ENCODE measurements around the gene STMN3.
A peak's percentile ranks its signal among the peaks of the same experiment; 100 is the strongest.

The STMN3 gene

DNA sequence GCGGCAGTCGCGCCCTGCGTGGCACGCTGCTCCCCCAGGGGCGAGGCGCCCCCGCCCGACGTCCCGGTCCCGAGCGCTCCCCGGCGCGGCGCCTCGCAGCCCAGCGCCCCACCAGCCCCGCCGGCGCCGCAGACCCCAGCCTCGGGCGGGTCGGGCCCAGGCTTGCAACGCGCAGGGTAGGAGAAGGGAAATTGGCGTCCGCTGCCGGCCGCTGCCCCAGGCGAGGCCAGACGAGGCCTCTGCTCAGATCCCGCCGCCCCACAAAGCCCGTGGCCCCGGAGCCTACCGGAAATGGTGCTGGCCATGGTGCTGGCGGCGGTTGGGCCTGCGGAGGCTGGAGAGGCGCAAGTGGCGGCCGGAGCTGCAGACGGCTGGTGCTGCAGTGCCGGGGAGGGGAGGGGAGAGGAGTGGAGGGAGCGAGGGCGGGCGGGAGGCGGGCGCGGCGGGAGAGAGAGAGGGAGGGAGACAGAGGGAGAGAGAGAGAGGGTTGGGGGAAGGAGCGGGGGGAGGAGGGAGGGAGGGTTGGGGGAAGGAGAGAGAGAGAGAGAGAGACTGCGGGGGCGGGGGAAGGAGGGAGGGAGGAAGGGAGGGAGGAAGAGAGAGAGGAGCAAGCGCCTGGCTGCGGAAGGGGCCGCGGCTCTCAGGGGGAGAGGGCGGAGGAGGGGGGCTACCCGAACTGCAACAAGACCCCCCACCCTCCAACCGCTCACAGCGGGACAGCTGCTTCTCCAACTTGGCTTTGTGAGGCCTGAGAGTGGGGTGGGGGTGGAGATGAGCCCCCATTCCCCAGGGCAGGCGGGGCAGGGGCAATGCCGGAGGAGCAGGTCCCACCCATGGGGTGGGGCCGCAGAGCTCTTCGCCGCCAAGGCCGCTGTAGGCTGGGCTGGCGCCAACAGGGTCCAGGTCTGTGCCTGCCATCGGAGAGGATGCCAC is at the start of gene STMN3:
TSS of gene STMN3 (minus strand) at position 384 of the 933 bp plus-strand sequence. CDS start at position 305, 79 bp downstream.
- DNase-seq (ENCODE audit: extremely low spot score, insufficient read length, low read depth) (peak; percentile 46), FAIRE-seq (no peak)

DNA sequence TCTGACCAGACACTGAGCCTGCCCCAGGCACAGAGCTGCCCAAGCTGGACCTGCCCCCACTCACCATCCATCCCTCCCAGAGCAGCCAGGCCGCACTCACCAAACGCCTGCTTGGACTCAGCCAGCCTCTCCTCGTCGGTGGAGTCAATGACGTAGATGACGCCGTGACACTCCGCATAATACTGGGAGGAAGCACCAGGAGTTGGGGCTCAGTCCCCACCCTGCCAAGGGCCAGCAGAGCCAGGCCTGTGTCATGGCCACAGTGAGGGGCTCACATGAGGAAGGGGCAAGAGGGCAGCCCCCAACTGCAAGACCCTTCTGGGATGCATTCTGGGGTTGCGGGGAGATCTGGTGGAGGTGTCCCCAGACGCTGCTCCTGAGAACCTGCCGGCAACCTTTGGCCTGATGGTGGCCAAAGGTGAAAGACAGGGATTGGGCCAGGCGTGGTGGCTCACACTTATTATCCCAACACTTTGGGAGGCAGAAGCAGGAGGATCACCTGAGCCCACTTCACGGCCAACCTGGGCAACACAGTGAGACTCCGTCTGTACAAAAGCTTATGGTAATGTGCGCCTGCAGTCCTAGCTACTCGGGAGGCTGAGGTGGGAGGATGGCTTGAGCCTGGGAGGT is 48.9 kb upstream of the STMN3 start:
- DNase-seq (ENCODE audit: extremely low spot score, insufficient read length, low read depth) (no peak), FAIRE-seq (no peak)

DNA sequence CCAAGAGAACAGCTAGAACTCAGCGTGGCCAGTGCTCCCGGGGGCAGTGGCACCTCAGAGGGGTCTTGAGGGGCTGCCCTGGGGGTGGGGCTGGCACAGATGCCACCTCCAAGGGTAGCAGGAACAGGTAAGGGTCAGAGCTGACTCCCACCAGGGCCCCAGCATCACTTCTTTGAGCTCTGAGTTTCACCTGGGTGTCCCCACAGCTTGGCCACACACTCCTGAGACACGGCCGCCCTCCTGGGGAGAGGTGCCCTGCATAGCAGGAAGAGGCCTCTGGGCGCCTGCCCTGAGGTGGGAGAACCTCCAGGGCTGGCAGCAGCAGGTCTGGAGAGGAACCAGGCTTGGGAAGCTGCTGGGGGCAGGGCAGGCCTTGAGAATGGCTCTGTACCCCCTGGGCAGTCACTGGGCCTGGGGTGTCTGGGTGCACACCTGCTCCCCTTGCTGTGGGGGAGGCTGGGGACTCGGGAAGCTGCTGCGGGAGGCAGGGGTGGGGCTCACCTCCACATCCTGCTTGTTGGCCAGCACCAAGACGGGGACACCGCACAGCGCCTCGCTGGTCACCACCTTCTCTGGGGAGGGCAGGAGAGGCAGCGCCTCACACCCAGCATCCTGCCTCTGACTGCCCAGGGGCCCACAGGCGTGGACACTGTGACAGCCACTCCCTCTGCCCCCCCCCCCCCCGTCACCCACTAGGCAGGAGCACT is 48.3 kb upstream of the STMN3 start:
- no peak for DNase-seq (ENCODE audit: extremely low spot score, insufficient read length, low read depth)
- FAIRE-seq: no peak

DNA sequence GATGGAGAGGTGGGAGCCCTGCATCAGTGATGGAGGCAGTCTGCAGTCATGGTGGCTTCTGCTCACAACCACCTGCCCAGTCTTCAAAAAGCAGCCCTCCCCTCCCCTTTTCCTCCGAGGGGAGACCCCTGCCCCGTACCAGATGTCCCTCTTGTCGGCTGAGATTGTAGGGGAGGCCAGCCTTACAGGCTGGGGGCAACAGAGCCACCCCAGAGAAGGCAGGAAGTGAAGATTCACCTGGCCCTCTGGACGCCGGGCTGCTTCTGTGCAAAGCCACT is 47.8 kb upstream of the STMN3 start:
- no peak for DNase-seq (ENCODE audit: extremely low spot score, insufficient read length, low read depth)
- no peak for FAIRE-seq

DNA sequence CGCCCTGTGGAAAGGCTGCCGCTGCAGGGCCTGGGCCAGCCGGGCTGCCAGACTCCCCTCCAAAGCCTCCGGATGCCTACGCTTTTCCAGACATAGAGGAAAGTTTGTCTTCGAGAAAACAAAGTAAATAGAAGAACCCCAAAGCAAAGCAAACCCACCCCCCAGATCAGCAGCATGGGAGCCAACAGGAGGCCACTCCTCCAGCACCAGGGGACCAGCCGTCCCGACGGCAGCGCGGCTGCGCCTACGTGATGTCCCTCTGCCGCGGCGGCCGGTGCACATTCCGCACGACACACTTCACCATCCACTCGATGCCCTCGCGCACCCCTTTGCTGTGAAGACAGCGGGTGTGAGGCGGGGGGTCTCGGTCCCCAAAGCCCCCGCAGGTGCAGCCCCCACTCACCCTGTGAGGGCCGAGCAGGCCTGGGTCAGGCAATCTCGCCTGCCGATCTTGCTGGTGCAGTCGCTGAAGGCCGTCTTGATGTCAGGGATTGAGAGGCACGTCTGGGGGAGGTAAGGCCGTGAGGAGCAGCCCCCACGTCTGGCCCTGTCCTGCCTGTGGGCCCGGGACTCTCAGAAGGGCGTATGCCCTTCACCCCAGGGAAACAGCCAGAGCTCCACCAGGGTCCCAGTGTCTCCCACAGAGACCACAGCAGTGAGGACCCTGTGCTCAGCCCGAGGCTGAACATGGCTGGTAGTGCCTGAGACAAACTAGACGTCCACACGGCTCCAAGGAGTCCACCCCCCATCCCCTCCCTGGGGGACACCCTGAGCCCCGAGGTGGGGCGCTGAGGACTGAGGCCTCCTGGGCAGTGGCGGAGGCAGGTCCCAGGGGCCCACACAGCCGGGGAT is 47.2 kb upstream of the STMN3 start:
- no peak for DNase-seq (ENCODE audit: extremely low spot score, insufficient read length, low read depth)

GRCh38 chr20:63699466-63700198 is 46.4 kb upstream of the STMN3 start:
- no peak for DNase-seq (ENCODE audit: extremely low spot score, insufficient read length, low read depth)
- no peak for FAIRE-seq

More for the DNA sequence above, 47.2 kb upstream of the STMN3 start:
- no peak for FAIRE-seq

DNA sequence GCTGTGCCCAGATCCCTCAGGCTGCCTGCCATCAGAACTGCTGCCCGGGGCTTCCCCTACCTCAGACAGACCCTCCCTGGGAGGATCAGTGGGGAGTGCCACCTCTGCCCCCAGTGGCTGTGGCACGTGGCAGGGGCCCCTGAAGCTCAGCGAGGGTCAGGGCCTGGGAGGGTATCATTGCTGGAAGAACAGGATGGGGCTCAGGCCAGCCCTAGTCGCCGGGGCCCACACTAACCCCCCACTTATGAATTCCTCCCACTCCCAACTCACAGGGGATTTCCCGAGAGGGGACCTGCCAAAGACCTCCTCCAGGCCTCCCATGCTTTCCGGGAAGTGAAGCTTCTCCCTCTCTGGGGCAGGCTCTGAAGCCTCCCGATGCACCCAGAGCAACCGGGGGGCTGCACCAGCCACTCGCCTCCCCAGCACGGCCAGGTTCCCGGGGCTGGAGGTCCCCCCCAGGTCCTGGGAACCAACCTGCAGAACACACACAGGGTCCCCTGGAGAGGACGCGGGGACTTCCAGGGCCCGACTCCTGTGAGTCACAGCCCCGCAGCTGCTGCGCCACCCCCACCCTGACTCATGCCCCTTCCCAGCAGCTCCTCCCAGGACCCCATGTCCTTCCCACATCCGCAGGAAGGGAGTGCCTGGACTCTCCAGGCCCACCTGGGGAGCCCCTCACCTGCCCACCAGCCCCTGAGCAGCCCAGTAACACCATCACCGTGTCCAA is 45.7 kb upstream of the STMN3 start:
- DNase-seq (ENCODE audit: extremely low spot score, insufficient read length, low read depth): no peak
- FAIRE-seq: no peak

- FAIRE-seq: no peak
- no peak for DNase-seq (ENCODE audit: extremely low spot score, insufficient read length, low read depth)
Observed at GRCh38 chr20:63697868-63698545, 44.8 kb upstream of the STMN3 start.

- no peak for FAIRE-seq
Observed at GRCh38 chr20:63697357-63697867, 44.2 kb upstream of the STMN3 start.

DNA sequence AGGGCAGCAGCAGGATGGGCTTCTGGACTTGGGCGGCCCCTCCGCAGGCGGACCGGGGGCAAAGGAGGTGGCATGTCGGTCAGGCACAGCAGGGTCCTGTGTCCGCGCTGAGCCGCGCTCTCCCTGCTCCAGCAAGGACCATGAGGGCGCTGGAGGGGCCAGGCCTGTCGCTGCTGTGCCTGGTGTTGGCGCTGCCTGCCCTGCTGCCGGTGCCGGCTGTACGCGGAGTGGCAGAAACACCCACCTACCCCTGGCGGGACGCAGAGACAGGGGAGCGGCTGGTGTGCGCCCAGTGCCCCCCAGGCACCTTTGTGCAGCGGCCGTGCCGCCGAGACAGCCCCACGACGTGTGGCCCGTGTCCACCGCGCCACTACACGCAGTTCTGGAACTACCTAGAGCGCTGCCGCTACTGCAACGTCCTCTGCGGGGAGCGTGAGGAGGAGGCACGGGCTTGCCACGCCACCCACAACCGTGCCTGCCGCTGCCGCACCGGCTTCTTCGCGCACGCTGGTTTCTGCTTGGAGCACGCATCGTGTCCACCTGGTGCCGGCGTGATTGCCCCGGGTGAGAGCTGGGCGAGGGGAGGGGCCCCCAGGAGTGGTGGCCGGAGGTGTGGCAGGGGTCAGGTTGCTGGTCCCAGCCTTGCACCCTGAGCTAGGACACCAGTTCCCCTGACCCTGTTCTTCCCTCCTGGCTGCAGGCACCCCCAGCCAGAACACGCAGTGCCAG is 43.6 kb upstream of the STMN3 start, which contains the start of gene TNFRSF6B:
TSS of gene TNFRSF6B (plus strand) at position 25 of the 729 bp plus-strand sequence. CDS start at position 141, 116 bp downstream.
- FAIRE-seq: no peak
- no peak for DNase-seq (ENCODE audit: extremely low spot score, insufficient read length, low read depth)

More at GRCh38 chr20:63697357-63697867, 44.2 kb upstream of the STMN3 start:
- DNase-seq (ENCODE audit: extremely low spot score, insufficient read length, low read depth): no peak

DNA sequence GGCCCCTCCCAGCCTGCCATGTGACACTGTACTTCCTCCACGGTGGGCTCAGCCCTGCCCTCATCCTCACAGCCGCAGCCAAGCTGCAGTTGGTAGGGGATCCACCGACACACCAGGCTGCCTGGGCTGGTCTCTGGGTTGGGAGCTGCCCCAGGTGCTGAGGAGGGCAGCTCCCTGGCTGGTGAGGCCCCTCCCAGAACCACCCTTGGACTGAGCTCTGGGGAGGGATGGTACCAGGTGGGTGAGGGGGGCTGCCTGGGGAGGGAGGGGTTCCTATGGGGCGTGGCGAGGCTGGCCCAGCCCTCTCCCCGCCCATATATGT is 43.0 kb upstream of the STMN3 start:
- DNase-seq (ENCODE audit: extremely low spot score, insufficient read length, low read depth) (no peak), FAIRE-seq (no peak)

GRCh38 chr20:63695424-63696305 is 42.4 kb upstream of the STMN3 start:
- DNase-seq (ENCODE audit: extremely low spot score, insufficient read length, low read depth) (no peak), FAIRE-seq (no peak)

GRCh38 chr20:63694584-63695423 is 41.6 kb upstream of the STMN3 start:
- FAIRE-seq: no peak
- DNase-seq (ENCODE audit: extremely low spot score, insufficient read length, low read depth): no peak

DNA sequence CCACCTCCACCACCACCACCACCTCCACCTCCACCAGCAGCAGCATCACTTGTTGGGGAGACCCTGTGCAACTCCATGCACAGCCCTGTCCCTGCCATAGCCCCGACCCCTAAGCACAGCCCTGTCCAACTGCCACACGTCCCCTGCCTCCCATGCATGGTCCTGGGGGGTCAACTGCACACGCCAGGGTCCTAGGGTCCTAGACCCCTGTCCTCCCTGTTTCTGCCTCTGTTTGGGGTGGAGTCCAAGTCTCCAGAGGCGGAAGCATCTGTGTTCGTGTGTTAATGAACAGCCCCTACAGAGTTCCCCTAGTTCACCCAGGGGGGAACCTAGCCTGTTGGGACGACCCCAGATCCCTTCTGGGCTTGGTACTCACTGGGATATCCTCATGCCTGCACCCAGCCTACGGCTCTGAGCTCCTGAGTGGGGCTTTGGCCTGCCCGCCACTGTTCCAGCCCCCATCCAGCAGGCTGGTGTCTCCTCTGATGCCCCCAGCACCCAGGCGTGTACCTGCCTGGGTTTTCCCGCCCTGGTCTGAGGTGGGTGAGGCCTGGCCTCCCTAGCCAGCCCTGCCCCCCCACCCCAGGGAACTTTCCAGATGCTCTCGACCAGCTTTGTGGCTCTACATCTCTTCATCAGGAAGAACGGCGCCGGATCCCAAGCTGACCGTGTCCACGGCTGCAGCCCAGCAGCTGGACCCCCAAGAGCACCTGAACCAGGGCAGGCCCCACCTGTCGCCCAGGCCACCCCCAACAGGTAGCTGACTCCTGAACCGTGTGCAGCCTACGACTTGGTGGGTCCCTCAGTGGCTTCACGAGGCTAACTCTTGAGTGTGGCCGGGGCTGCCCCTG is 40.7 kb upstream of the STMN3 start:
- no peak for DNase-seq (ENCODE audit: extremely low spot score, insufficient read length, low read depth)
- FAIRE-seq: no peak
